RPMI8226 (cell line): ENCODE data around the gene MAML2.
A peak's percentile ranks its signal among the peaks of the same experiment; 100 is the strongest.

Experiments
- DNase-seq: peaks from one replicate; pipeline ENCODE4 v3.0.0-alpha.2; 2015

The MAML2 gene

GRCh38 chr11:96265220-96265737 is 77.7 kb downstream of the MAML2 start:
- DNase-seq, result no peak

- no peak for DNase-seq
Observed at GRCh38 chr11:96264364-96264763, 78.6 kb downstream of the MAML2 start.

GRCh38 chr11:96263238-96263763 is 79.7 kb downstream of the MAML2 start:
- no peak for DNase-seq

GRCh38 chr11:96260532-96260931 is 82.5 kb downstream of the MAML2 start:
- DNase-seq, result no peak

GRCh38 chr11:96260067-96260511 is 82.9 kb downstream of the MAML2 start:
- no peak for DNase-seq

GRCh38 chr11:96259134-96259830 is 83.7 kb downstream of the MAML2 start:
- DNase-seq, result no peak

GRCh38 chr11:96257972-96258934 is 84.7 kb downstream of the MAML2 start:
- peak; percentile 73 for DNase-seq

- no peak for DNase-seq
Observed at GRCh38 chr11:96257036-96257435, 86.0 kb downstream of the MAML2 start.

- DNase-seq, result no peak
Observed at GRCh38 chr11:96256215-96257011, 86.6 kb downstream of the MAML2 start.

- no peak for DNase-seq
Observed at GRCh38 chr11:96254854-96255253, 88.1 kb downstream of the MAML2 start.

- no peak for DNase-seq
Observed at GRCh38 chr11:96254087-96254486, 88.9 kb downstream of the MAML2 start.

GRCh38 chr11:96246718-96247552 is 96.1 kb downstream of the MAML2 start:
- no peak for DNase-seq

GRCh38 chr11:96242971-96243647 is 99.9 kb downstream of the MAML2 start:
- peak; percentile 84 for DNase-seq

GRCh38 chr11:96242191-96242847 is 100.7 kb downstream of the MAML2 start:
- DNase-seq, result peak; percentile 58

GRCh38 chr11:96241331-96241841 is 101.6 kb downstream of the MAML2 start:
- no peak for DNase-seq

- DNase-seq, result peak; percentile 59
Observed at GRCh38 chr11:96238563-96239135, 104.3 kb downstream of the MAML2 start.

GRCh38 chr11:96237766-96238266 is 105.2 kb downstream of the MAML2 start:
- DNase-seq, result no peak

GRCh38 chr11:96235751-96236150 is 107.2 kb downstream of the MAML2 start:
- no peak for DNase-seq

- no peak for DNase-seq
Observed at GRCh38 chr11:96234866-96235441, 108.0 kb downstream of the MAML2 start.
